ENCODE measurements around the gene KANK4.

The KANK4 gene

DNA sequence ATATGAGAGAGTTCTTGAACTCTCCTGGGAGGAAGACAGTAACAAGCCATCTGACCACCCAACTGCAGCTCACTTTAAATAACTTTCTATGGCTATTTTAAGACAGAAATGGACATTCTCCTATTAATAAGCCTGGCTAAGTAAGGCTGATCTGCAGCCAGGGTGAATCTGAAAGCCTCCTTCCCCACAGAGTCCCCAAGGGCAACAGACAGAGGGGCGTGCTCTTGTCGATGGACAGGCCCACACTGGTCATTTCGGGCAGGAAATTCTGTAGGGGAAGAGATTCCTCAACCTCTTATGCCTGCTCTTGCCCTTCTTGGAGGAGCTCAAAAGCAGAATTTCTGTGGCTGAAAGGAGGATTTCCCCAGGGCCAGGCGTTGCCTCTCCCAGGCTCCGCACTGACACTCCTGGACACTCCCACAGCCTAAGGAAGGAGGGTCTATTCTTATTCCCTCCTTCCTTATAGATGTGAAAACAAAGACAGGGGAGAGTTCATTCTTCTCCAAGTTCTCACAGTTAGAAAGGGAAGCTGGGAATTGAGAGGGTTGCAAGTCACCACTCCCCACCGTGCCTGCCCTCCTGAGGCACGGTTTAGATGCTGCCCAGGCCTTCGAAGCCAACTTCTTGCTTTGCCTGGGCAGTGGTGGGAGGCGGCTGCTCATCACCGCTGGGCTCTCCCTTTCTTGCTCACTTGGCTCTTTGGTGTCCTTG, 17.9 kb upstream of the KANK4 start:
- no peak for DNase-seq (ENCODE audit: low read depth)

GRCh38 chr1:62336638-62336994, 17.4 kb upstream of the KANK4 start:
- no peak for DNase-seq (ENCODE audit: low read depth)

GRCh38 chr1:62335656-62336055, 16.4 kb upstream of the KANK4 start:
- no peak for DNase-seq (ENCODE audit: low read depth)

DNA sequence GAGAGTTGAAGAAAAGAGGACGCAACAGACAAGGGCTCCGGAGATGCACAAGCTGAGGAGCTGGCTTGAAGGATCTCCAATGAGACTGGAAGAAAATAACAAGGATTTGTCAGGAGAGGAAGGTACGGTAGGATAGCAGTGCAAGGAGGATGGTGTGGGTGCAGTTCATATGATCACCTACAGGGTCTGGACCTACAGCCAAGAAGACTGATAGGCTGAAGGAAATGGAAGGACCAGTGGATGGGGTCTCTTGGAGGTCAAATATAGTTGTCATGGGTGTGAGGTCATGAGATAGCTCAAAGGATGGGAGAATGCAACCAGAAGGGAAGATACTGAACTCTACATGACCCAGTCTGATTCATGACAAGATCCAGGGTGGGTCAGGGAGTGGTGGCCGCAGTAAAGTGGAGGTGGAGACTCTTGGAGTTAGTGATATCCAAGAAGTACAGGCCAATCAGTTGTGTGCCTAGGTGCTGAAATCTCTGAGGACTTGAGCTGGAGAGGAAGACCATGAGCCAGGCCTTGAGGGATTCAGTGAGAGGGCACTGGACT, 15.3 kb upstream of the KANK4 start:
- DNase-seq (ENCODE audit: low read depth) = no peak

DNA sequence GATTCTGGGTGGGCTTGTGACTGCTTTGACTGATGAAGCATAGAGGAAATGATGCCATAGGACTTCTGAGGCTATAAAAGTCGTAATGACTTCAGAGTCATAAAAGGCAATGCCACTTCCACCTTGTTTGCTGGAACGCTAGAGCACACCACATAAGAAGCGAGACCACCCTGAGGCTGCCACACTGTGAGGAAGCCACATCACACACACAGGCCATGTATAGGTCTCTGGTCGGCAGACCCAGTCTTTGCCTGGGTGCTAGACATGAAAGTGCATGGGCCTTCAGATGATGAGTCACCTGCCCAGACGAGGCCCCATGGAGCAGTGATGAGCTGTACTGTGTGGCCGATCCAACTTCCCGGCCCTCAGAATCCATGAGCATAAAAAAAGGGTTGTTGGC, 14.2 kb upstream of the KANK4 start:
- DNase-seq (ENCODE audit: low read depth) = no peak

DNA sequence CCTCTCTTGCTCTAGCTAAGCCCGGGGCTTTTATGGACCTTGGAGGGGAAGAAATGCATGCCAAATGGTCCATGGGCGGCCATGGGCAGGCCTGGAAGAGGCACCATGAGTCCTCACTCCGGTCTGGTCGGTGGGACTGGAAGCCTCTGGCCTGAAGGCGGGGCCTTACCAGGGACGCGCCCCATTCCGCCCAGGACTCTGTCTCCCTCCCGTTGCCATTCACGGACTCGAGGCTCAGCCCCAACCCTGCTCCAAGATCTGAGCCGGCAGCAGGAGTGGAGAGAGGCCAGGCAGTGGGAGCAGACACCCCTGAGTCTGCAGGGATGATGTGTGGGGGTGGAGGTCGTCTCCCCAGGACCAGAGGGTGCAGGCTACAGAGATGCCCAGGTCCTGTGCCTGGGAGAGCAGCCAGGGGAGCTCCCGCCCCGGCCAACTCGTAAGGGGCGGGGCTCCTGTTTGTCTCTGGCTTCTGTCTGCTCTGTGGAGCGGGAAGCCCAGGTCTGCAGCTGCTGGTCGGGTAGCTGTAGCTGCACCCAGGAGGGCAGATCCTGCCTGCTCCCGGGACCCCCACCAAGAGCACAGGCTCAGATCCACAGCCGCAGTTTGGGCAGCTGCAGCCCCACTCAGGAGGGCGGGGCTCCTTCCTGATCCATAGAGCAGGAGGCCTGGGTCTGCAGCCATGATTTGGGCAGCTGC, 8.3 kb upstream of the KANK4 start:
- no peak for DNase-seq (ENCODE audit: low read depth)

DNA sequence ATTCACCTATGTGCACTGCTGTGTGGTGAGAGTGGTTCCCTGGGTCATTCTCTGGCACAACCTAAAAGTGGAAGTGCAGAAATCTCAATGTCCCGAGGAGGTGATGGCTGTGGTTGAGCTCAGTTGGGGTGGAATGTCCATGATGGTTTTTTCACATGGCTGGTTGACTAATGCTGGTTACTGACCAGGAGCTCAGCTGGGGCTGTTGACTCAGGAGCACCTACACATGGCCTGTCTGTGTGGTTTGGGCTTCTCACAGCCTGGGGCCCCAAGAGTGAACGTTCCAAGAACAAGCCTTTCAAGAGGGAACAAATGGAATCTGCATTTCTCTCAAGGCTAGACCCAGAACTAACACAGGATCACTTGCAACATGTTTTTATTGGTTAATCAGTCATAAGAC, 6.4 kb upstream of the KANK4 start:
- DNase-seq (ENCODE audit: low read depth) = no peak

- no peak for DNase-seq (ENCODE audit: low read depth)
Measured at GRCh38 chr1:62325081-62325480, 5.8 kb upstream of the KANK4 start.

GRCh38 chr1:62321446-62321845, 2.2 kb upstream of the KANK4 start:
- no peak for DNase-seq (ENCODE audit: low read depth)

DNA sequence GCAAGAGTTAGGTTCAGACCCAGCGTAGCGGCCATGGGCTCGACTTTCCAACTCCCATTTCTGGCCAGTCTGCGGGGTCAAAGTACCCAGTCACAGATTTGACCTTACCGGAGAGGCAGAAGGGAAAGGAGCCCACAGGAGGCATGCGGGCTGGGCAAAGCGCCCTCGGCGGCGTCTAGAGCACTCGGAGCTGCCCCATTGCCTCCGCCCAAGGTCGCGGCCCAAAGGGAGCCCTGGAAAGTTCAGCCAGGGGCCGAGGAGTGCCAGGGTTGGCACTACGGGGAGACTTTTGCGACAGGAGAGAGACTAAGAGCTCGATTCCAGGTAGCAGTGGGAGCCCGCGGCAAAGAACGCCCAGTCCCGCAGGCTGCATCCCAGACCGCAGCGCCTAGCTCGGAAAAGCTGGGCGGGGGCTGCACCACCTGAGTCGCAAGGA, 896 bp downstream of the KANK4 start:
- no peak for DNase-seq (ENCODE audit: low read depth)

DNA sequence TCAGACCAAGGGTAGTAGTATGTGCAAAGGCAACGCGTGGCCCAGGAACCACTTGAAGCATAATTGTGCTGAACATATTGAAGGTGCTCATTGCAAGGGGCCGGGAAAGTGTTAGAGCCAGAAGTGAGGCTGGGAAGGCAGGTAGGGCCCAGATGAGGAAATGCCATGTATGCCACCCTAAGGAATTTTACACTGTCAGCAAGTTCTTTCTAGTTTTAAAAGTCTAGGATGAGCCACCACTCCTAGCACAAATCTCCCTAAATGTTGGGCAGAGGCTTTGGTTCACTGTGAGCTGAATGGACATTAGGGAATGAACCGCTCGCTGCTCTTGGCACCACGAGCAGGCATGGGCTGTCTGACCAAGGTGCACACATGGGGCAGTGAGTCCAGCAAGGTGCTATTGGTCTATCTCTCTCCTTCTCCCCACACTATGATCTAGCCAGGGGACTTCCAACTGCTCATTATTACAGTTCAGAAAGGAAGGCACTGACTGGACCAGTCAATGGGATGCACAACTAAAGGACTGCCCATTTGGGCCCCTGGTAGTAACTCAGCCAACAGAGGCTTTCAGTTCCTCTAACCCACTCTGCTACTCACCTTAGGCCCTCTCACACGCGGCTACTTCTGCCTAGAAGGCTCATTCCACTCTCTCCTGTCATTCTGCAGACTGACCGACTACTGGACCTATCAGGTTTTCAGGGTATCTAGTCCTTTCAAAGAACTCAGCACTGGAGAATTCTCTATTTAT, 2.0 kb downstream of the KANK4 start:
- no peak for DNase-seq (ENCODE audit: low read depth)

DNA sequence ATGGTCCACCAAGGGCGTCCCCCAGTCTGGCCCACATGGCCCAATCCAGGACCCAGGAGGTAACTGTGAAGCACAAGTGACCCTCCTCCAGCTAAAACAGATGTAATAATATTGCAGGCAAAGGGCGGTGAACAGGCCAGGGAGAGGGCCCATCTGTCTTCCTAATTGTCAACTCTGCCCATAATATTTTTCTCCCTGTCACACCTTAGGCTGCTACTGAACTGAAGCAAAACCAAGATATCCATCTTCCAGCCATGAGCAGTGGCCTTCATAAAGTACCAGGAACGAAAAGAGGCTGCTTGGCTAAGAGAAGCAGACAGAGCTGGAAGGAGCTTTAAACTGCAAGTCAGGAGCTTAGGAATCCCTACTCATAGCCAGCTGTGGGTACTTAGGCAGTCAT, 3.1 kb downstream of the KANK4 start:
- no peak for DNase-seq (ENCODE audit: low read depth)

GRCh38 chr1:62315387-62315786, 3.8 kb downstream of the KANK4 start:
- DNase-seq (ENCODE audit: low read depth) = no peak

DNA sequence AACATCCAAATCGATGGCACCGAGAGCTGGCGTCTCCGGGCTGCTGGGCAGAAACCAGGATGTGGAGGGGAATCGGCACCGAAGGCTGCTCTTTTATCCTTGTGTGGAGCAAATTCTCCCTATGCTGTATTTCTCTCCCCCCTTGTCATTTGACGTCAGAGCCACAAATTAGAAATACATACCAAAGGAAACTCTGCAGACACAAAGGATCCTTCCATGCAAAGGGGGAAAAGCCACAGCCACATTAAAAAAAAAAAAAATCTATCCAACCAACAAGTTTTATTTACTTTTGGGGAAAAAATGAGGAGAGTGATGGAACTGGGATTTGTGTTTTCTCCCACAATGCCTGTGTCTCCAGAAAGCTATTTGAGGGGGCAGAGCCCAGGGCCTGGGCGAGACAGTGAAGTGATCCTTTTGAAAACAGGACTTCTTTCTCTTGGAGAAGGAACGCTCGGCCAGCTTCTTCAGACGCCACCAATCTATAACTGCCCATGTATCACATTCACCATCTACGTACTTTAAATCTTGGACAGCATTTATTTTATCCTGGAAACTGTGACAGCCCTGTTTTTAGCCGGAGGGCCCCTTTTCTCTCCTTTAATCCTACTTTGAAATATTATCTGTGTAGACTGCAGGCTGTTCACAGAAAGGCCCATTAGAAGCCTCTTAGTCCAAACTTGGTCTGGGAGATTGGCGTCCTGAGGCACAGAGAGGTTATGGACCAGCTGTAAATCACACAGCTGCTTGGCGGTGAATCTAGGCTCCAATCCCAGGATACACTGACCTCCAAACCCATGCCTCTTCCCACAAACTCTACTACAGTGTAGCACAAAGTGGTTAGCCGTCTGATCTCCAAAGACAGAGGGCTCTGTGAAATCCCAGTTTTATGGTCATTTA, 4.5 kb downstream of the KANK4 start:
- DNase-seq (ENCODE audit: low read depth) = no peak

GRCh38 chr1:62312698-62313097, 6.5 kb downstream of the KANK4 start:
- no peak for DNase-seq (ENCODE audit: low read depth)

GRCh38 chr1:62311473-62311943, 7.7 kb downstream of the KANK4 start:
- DNase-seq (ENCODE audit: low read depth) = no peak

GRCh38 chr1:62309906-62310305, 9.3 kb downstream of the KANK4 start:
- DNase-seq (ENCODE audit: low read depth) = no peak

DNA sequence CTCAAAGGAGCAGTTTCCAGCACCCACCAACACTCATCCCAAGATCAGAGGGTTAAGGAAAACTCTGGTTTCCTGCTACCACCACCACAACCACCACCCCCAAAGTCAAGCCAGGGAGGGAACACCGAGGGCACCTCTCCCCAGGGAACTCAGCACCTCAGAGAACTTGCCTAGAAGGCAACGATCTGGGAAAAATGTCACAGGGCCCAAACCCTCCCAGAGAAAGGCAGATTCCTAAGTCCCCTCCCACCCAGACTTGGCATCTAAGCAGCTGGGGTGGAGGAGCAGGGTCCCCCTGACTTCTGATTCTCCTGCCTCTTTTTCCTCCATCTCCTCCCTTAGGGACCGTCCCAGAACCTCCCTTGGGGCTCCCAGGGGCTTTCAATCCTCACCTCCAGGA, 10.6 kb downstream of the KANK4 start:
- no peak for DNase-seq (ENCODE audit: low read depth)

DNA sequence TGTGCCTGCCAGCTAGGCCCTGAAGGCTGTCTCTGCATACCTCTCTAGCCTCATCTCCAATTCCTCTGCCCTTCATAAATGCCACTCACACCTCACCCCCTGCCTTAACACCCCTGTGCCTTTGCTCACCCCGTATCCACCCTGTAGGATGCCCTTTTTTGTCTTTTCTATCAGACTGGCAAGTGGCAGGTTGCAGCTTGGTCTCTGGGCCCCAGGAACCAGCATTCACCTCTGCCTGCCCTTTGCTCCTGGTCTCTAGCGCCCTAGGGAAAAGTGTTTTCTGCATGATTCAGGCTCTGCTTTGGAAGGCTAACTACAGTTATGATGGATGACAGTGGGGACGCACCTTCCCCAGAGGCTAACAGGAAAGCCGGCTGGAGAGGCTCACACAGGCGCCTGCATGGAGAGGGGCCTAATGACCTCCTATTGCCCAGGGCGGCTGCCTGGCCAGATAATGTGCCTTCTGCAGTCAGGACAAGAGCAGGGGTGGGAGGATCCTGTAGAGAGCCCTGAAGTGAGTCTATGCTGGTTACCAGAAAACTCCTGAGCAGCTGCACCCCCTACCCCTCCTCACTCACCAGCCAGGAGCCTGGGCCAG, 11.2 kb downstream of the KANK4 start:
- no peak for DNase-seq (ENCODE audit: low read depth)

DNA sequence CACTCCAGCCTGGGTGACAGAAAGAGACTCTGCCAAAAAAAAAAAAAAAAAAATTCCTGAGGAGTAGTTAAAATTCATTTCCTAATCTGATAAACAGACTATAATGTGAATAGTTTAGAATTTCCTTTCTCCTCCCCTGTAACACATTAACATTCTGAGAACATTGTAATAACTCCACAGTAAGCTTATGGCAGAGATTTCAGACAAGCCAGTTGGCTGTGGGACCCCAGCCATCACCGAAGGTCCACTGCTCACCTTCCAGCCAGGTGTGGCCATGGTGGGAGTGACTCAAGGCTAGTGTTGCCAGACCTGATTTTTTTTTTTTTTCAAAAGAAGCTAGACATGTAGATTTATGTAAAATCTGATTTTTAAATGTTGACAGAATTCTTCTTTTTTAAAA, 11.8 kb downstream of the KANK4 start:
- DNase-seq (ENCODE audit: low read depth) = no peak

- no peak for DNase-seq (ENCODE audit: low read depth)
Measured at GRCh38 chr1:62306065-62306464, 13.2 kb downstream of the KANK4 start.
